Mesenchymal stem cell (in vitro differentiated cells and primary cell): ENCODE data around the gene IL1R2.

Source experiments
- DNase-seq: peaks from one replicate; pipeline ENCODE4 v3.0.0-alpha.2; 2013
- H2AFZ ChIP-seq: one replicate; pipeline ENCODE4 v1.6.1; 2013; ENCODE audit warnings: low read depth, mild to moderate bottlenecking, control low read depth, inconsistent platforms, low read length, moderate library complexity
- H2AK5ac ChIP-seq: 2 replicates; pipeline ENCODE4 v1.6.1; 2013; ENCODE audit warnings: low read length, moderate library complexity, mild to moderate bottlenecking, inconsistent platforms; ENCODE audit not compliant: severe bottlenecking
- H2BK120ac ChIP-seq: one replicate; pipeline ENCODE4 v1.6.1; 2013; ENCODE audit warnings: low read depth, mild to moderate bottlenecking, inconsistent platforms, low read length, moderate library complexity
- H2BK12ac ChIP-seq, 2 experiments: one replicate each; pipeline ENCODE4 v1.6.1; 2013; ENCODE audit warnings: inconsistent platforms in 2 of 2, low read length in 2 of 2, mild to moderate bottlenecking in 2 of 2, moderate library complexity in 2 of 2, control low read depth in 1 of 2
- H2BK15ac ChIP-seq: one replicate; pipeline ENCODE4 v1.6.1; 2013; ENCODE audit warnings: mild to moderate bottlenecking, low read depth, inconsistent platforms; ENCODE audit not compliant: poor library complexity, severe bottlenecking
- H2BK5ac ChIP-seq: 2 replicates; pipeline ENCODE4 v1.6.1; 2013; ENCODE audit warnings: low read depth, mild to moderate bottlenecking, low read length, control low read depth, inconsistent platforms; ENCODE audit not compliant: poor library complexity, severe bottlenecking
- H3K14ac ChIP-seq, 2 experiments: one replicate each; pipeline ENCODE4 v1.6.1; 2013; ENCODE audit warnings: inconsistent platforms in 2 of 2, low read length in 2 of 2, control low read depth in 1 of 2, mild to moderate bottlenecking in 1 of 2, moderate library complexity in 1 of 2
- H3K18ac ChIP-seq, 2 experiments: one replicate each; pipeline ENCODE4 v1.6.1; 2013; ENCODE audit warnings: inconsistent platforms in 2 of 2, low read length in 2 of 2, control low read depth in 1 of 2, low read depth in 1 of 2, mild to moderate bottlenecking in 1 of 2
- H3K23ac ChIP-seq, 2 experiments: one replicate each; pipeline ENCODE4 v1.6.1; 2013; ENCODE audit warnings: inconsistent platforms in 2 of 2, low read length in 2 of 2, mild to moderate bottlenecking in 2 of 2, moderate library complexity in 2 of 2, control low read depth in 1 of 2
- H3K27ac ChIP-seq: 2 replicates; pipeline ENCODE4 v1.5.1; 2013; ENCODE audit warnings: mild to moderate bottlenecking, moderate library complexity, low read length, control low read depth, inconsistent platforms; ENCODE audit not compliant: poor library complexity, severe bottlenecking
- H3K27me3 ChIP-seq, 2 experiments: 2 replicates each; pipeline versions ENCODE4 v1.6.1 to v1.7.0; 2013; ENCODE audit warnings: low read length in 2 of 2, mild to moderate bottlenecking in 2 of 2, moderate library complexity in 2 of 2, control low read depth in 1 of 2, inconsistent platforms in 1 of 2; ENCODE audit not compliant: control insufficient read depth in 1 of 2, insufficient read depth in 1 of 2
- H3K36me3 ChIP-seq, 2 experiments: 2 replicates each; pipeline versions ENCODE4 v1.6.1 to v1.7.0; 2013; ENCODE audit warnings: low read length in 2 of 2, control low read depth in 1 of 2, inconsistent platforms in 1 of 2, low read depth in 1 of 2, mild to moderate bottlenecking in 1 of 2; ENCODE audit not compliant: insufficient read depth in 2 of 2, control insufficient read depth in 1 of 2
- H3K4ac ChIP-seq, 2 experiments: one replicate each; pipeline ENCODE4 v1.6.1; 2013; ENCODE audit warnings: inconsistent platforms in 2 of 2, low read length in 2 of 2, mild to moderate bottlenecking in 2 of 2, moderate library complexity in 2 of 2, control low read depth in 1 of 2, low read depth in 1 of 2
- H3K4me1 ChIP-seq: 2 replicates; pipeline ENCODE4 v1.6.1; 2013; ENCODE audit warnings: low read depth, low read length, control low read depth; ENCODE audit not compliant: control insufficient read depth, insufficient read depth
- H3K4me2 ChIP-seq: 2 replicates; pipeline ENCODE4 v1.6.1; 2013; ENCODE audit warnings: low read length, mild to moderate bottlenecking, inconsistent platforms; ENCODE audit not compliant: poor library complexity, severe bottlenecking
- H3K4me3 ChIP-seq, 2 experiments: 2 replicates each; pipeline versions ENCODE4 v1.5.1 to v1.7.0; 2013; ENCODE audit warnings: low read length in 2 of 2, mild to moderate bottlenecking in 2 of 2, control low read depth in 1 of 2, low read depth in 1 of 2; ENCODE audit not compliant: insufficient read depth in 1 of 2
- H3K79me1 ChIP-seq: replicated peaks from 2 replicates; pipeline ENCODE4 v1.6.1; 2013; ENCODE audit warnings: mild to moderate bottlenecking, control low read depth, low read length, inconsistent platforms; ENCODE audit not compliant: poor library complexity, severe bottlenecking
- H3K9ac ChIP-seq: 2 replicates; pipeline ENCODE4 v1.7.0; 2013; ENCODE audit warnings: mild to moderate bottlenecking, low read length, moderate library complexity
- H3K9me3 ChIP-seq: 2 replicates; pipeline ENCODE4 v1.7.0; 2013; ENCODE audit warnings: mild to moderate bottlenecking, low read length; ENCODE audit not compliant: control insufficient read depth
- H4K8ac ChIP-seq: one replicate; pipeline ENCODE4 v1.6.1; 2013; ENCODE audit warnings: inconsistent platforms, mild to moderate bottlenecking, low read length, moderate library complexity
- H4K91ac ChIP-seq: one replicate; pipeline ENCODE4 v1.6.1; 2013; ENCODE audit warnings: mild to moderate bottlenecking, low read length, inconsistent platforms
- WGBS: methylation state at CpG from one replicate; pipeline ENCODE4 v1.1.7; 2013; ENCODE audit warnings: mixed read lengths; 5-methylcytosine and 5-hydroxymethylcytosine counted together

The IL1R2 gene

DNA sequence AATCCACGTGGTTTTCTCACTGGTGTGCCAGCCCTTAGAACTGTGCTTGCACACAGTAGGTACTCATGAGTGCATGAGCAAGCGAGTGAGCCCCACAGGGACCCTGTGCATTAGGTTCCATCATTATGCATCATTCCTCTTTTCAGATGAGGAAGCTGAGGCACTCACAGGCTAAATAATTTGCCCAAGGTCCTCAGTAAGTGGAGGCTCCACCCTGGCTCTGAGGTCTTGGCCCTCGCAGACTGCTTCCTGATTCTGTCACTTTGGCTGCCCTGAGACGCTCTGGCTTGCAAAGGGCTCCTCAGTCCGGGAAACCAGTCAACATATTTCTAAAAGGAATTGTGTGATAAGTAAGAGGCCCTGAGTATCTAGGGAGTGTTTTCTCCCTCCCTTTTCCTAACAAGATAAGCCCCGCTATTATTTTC is 71.7 kb downstream of the IL1R2 start:
- Histone ChIP-seq H3K27me3 (no peaks in the 10 kb centered on the region), H3K14ac (peak overlapping the region in 1 of 2 experiments; percentile 86), H3K4ac (peak overlapping the region; percentile 99 to 100), H3K18ac (peak overlapping the region; percentile 90 to 94), H3K4me2 (no peak overlapping the region), H2BK120ac (peak overlapping the region; percentile 100), H3K36me3 (no peaks in the 10 kb centered on the region), H3K9me3 (peaks cover 2% of the 10 kb centered on the region), H4K91ac (peak overlapping the region; percentile 100), H4K8ac (peak overlapping the region; percentile 98), H3K79me1 (no peaks in the 10 kb centered on the region), H3K9ac (peak overlapping the region; percentile 91), H2BK5ac (no peak overlapping the region), H2AK5ac (peak overlapping the region; percentile 47), H3K4me3 (no peak overlapping the region), H2BK15ac (peak overlapping the region; percentile 85), H3K27ac (peak overlapping the region; percentile 74), H2BK12ac (peak overlapping the region; percentile 85 to 100), H3K23ac (peak overlapping the region in 1 of 2 experiments; percentile 27), H3K4me1 (peaks cover 25% of the 10 kb centered on the region), H2AFZ (no peak overlapping the region)
- WGBS = 33% methylated on average over 4 of the region's 6 CpGs
- DNase-seq = peak; percentile 80

GRCh38 chr2:102063941-102064678 is 72.3 kb downstream of the IL1R2 start:
- Histone ChIP-seq H3K27me3 (no peaks in the 10 kb centered on the region), H4K91ac (peak overlapping the region; percentile 100), H3K27ac (peak overlapping the region; percentile 82), H3K14ac (peak overlapping the region in 1 of 2 experiments; percentile 96), H3K4me1 (peaks cover 25% of the 10 kb centered on the region), H4K8ac (peak overlapping the region; percentile 88), H3K4me3 (peak overlapping the region in 1 of 2 experiments; percentile 69), H3K23ac (no peak overlapping the region), H3K4me2 (peak overlapping the region; percentile 49), H2AFZ (no peak overlapping the region), H3K9ac (peak overlapping the region; percentile 91), H2BK5ac (peak overlapping the region; percentile 57), H2BK12ac (peak overlapping the region; percentile 90 to 96), H3K79me1 (no peaks in the 10 kb centered on the region), H3K36me3 (no peaks in the 10 kb centered on the region), H3K4ac (peak overlapping the region; percentile 93 to 100), H2AK5ac (peak overlapping the region; percentile 12), H2BK15ac (no peak overlapping the region), H2BK120ac (peak overlapping the region; percentile 100), H3K18ac (peak overlapping the region; percentile 94 to 99), H3K9me3 (peaks cover 2% of the 10 kb centered on the region)
- DNase-seq = peak; percentile 100
- 7% methylated on average over 9 of the region's 9 CpGs for WGBS

DNA sequence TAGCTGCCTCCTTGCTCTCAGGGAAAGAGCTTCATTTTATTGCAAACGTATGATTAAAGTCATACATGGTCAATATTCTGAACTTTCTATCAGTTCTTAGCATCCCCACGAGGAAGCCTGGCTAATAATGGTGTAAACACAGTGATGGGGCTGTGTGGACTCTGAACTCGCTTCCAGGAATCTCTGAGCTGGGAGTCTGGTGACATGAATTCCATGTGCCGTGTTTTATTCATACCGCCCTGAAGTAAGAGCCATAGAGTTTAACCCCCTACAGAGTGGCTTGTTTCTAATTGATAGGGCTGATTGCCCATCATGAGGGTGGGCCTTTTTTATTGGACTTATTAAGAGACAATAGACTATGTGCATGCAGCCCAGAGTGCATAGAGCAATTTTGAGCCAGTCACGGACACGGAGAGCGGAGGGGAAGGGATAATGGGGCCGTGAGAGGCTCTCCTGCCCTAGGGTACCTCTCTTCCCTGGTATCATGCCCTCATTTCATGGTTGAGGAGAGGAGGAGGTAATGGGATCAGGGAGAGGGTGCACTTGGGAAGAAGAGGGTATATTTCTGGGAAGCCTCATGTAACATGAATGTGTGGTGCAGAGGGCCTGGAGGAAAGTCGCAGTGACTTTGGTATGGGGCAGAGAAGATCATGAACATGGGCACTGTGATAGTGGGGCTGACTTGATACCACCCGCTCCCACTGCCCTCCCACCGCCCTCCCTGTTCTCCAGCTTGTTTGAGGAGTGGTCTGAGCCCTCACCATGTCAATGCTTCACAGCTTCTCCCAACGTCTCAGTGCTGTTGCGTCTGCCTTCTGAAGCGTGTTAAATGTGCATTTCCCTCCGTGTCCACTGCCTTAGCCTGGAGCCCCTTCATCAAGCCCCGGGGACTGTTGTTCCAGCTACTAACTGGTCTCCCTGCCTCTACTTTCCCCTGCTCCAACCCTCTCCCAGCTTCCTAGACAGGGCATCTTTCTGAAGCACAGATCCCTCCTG is 73.2 kb downstream of the IL1R2 start:
- H4K91ac ChIP-seq = peak overlapping the region; percentile 100
- peak overlapping the region; percentile 94 to 100 for H3K18ac ChIP-seq
- H2BK15ac ChIP-seq = peak overlapping the region; percentile 92
- H3K36me3 ChIP-seq = no peaks in the 10 kb centered on the region
- H2AK5ac ChIP-seq = peak overlapping the region; percentile 10
- peak overlapping the region; percentile 93 to 100 for H3K4ac ChIP-seq
- peak overlapping the region; percentile 99 for H2BK12ac ChIP-seq
- peak overlapping the region; percentile 100 for H2BK120ac ChIP-seq
- DNase-seq = no peak
- H3K4me1 ChIP-seq = peaks cover 25% of the 10 kb centered on the region
- H3K27ac ChIP-seq = peak overlapping the region; percentile 82
- peak overlapping the region; percentile 91 for H3K9ac ChIP-seq
- H3K9me3 ChIP-seq = peaks cover 2% of the 10 kb centered on the region
- H3K14ac ChIP-seq = peak overlapping the region in 1 of 2 experiments; percentile 95
- H3K23ac ChIP-seq = peak overlapping the region in 1 of 2 experiments; percentile 91
- H4K8ac ChIP-seq = peak overlapping the region; percentile 100
- no peaks in the 10 kb centered on the region for H3K27me3 ChIP-seq
- H2AFZ ChIP-seq = no peak overlapping the region
- peak overlapping the region; percentile 49 for H3K4me2 ChIP-seq
- peak overlapping the region in 1 of 2 experiments; percentile 69 for H3K4me3 ChIP-seq
- 66% methylated on average over 16 of the region's 17 CpGs for WGBS
- H2BK5ac ChIP-seq = no peak overlapping the region
- H3K79me1 ChIP-seq = no peaks in the 10 kb centered on the region
